Activated naive CD8-positive, alpha-beta T cell treated with anti-CD3 and anti-CD28 coated beads, Interleukin-2, amount 50 U/mL, for 16 hours (primary cell): ENCODE results near the gene IKZF2.
"Not testable (repeated sequence)": the region's sequence is repeated elsewhere in the genome, so short reads cannot be mapped to it uniquely, and the experiment has no call there.

Experiments
- DNase-seq: peaks from one replicate; pipeline ENCODE4 v3.0.0-alpha.2; 2020; ENCODE audit warnings: low read depth, low spot score

The IKZF2 gene

GRCh38 chr2:213043566-213043965 is 107.8 kb downstream of the IKZF2 start:
- DNase-seq = no peak

- no peak for DNase-seq
Observed at GRCh38 chr2:213042262-213042661, 109.2 kb downstream of the IKZF2 start.

- no peak for DNase-seq
Observed at GRCh38 chr2:213036836-213037235, 114.6 kb downstream of the IKZF2 start.

GRCh38 chr2:213034585-213034984 is 116.8 kb downstream of the IKZF2 start:
- DNase-seq = no peak

- DNase-seq = no peak
Observed at GRCh38 chr2:213032607-213033006, 118.8 kb downstream of the IKZF2 start.

- DNase-seq = no peak
Observed at GRCh38 chr2:213022987-213023386, 128.4 kb downstream of the IKZF2 start.

GRCh38 chr2:213021971-213022899 is 129.2 kb downstream of the IKZF2 start:
- no peak for DNase-seq

- not testable (repeated sequence) for DNase-seq
Observed at GRCh38 chr2:213020913-213021312, 130.5 kb downstream of the IKZF2 start.

- DNase-seq = no peak
Observed at GRCh38 chr2:213020268-213020667, 131.1 kb downstream of the IKZF2 start.

- no peak for DNase-seq
Observed at GRCh38 chr2:213019368-213019767, 132.0 kb downstream of the IKZF2 start.

GRCh38 chr2:213018340-213018901 is 133.0 kb downstream of the IKZF2 start:
- no peak for DNase-seq

- no peak for DNase-seq
Observed at GRCh38 chr2:213017404-213017803, 134.0 kb downstream of the IKZF2 start.

- DNase-seq = no peak
Observed at GRCh38 chr2:213016984-213017351, 134.4 kb downstream of the IKZF2 start.

- no peak for DNase-seq
Observed at GRCh38 chr2:213016166-213016983, 135.0 kb downstream of the IKZF2 start.

- DNase-seq = no peak
Observed at GRCh38 chr2:213015387-213016165, 135.8 kb downstream of the IKZF2 start.

- no peak for DNase-seq
Observed at GRCh38 chr2:213013979-213014378, 137.4 kb downstream of the IKZF2 start.

GRCh38 chr2:213011505-213011904 is 139.9 kb downstream of the IKZF2 start:
- DNase-seq = no peak

- no peak for DNase-seq
Observed at GRCh38 chr2:213010106-213010779, 141.2 kb downstream of the IKZF2 start.

GRCh38 chr2:213007290-213007838 is 144.0 kb downstream of the IKZF2 start:
- DNase-seq = no peak

GRCh38 chr2:213004197-213004821 is 147.1 kb downstream of the IKZF2 start:
- DNase-seq = no peak
